ENCODE measurements around the gene AKT3.

The AKT3 gene

GRCh38 chr1:243508943-243509342 lies 341.1 kb downstream of the AKT3 start:
- DNase-seq (ENCODE audit: low read depth, low spot score), result no peak

DNA sequence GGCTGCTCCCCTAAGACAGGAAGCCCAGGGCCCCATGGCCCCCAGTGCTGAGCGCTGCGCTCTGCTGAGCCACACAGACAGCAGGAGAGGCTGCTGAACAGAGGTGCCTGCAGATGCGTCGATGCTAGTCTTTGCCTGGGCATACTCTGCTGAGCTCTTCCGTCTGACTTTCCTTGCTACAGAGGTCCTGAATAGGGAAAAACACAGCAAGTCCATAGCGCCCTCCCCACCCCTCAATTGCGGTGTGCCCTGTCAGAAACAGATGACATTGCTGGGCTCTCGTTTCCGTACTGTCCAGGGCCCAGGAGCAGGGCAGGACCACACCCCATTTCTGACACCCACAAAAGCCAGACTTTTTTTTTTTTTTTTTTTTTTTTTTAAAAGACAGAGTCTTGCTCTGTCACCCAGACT lies 341.7 kb downstream of the AKT3 start:
- no peak for DNase-seq (ENCODE audit: low read depth, low spot score)

DNA sequence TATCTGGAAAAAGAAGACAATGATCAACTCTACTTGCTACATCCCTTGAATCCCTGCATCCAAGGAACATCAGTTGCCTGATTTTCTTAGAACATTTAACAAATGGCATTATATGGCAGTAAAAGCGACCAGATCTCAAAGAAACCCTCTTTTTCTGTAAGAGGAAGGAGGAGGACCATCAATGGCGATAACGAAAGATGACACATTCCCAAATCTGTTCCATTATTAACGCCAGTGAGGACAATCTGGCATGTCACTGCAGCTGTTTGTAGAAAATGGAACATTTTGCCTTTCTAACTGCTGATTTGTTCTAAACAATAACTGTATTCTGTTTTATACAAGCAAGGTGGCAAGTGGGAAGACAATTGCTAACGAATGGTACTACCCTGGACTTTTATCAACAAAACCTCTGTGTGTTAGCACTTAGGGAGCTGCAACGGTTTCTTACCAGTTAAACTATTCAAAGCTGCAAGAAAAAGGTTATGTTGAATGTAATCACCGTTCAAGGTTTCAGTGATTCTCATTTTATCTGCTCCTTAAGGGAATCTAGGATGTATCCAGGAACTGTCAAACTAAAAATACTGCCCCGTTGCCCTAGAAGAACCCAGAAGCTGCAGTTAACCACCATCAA lies 342.3 kb downstream of the AKT3 start:
- no peak for DNase-seq (ENCODE audit: low read depth, low spot score)

DNA sequence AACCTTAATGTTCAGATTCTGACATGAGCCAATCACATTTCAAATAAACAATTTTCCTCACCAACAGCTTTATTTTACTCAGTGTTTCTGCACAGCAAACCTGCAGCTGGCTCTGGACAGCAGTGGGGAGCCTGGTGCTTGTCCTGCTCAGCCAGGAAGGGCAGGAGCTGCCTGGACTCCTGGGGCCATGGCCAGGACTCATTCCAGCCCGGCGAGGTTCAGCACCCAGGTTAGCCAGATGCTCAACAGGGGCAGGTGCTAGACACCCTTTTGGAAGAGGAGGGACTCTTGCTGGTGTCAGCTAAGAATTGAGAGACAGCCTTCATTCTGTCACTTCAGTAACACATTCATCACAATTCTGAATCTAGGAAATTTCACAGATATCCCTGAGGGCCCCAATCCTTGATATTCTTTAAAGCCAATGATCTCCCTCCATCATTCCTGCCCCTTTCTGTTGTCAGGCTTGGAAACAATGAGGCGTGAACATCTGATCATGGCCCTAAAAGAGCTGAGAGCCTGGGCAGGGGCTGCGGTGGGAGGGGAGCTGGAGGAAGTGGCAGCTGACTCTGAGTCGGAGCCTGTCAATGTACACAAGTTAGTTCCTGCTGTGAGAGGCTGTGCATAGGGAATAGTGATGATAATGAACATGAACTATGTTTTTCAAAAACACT lies 342.9 kb downstream of the AKT3 start:
- DNase-seq (ENCODE audit: low read depth, low spot score), result no peak

GRCh38 chr1:243505986-243506689 lies 343.9 kb downstream of the AKT3 start:
- DNase-seq (ENCODE audit: low read depth, low spot score), result no peak

GRCh38 chr1:243503155-243503554 lies 346.9 kb downstream of the AKT3 start:
- DNase-seq (ENCODE audit: low read depth, low spot score), result no peak

GRCh38 chr1:243501002-243501401 lies 349.0 kb downstream of the AKT3 start:
- no peak for DNase-seq (ENCODE audit: low read depth, low spot score)

DNA sequence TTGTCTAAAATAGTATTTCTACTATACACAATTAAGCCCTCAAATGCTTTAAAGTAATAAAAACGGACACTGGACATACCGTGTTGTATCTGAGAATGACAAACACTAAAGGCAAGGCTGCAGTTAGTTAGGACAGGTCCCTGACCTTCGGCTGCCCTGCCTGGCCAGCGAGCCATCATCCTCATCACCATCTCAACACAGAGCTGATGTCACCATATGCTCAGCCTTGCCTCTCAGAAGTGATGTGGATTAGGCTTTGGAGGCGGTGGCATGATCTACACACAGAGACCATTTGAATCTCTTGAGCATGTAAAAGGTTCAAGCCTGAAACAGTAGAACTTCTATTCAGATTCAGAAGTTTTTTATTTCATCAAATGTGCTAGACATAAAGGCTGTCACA lies 349.5 kb downstream of the AKT3 start:
- no peak for DNase-seq (ENCODE audit: low read depth, low spot score)

- DNase-seq (ENCODE audit: low read depth, low spot score), result no peak
These were observed 350.3 kb downstream of the AKT3 start for GRCh38 chr1:243499711-243500110.

- DNase-seq (ENCODE audit: low read depth, low spot score), result no peak
These were observed 350.8 kb downstream of the AKT3 start for GRCh38 chr1:243499248-243499647.

DNA sequence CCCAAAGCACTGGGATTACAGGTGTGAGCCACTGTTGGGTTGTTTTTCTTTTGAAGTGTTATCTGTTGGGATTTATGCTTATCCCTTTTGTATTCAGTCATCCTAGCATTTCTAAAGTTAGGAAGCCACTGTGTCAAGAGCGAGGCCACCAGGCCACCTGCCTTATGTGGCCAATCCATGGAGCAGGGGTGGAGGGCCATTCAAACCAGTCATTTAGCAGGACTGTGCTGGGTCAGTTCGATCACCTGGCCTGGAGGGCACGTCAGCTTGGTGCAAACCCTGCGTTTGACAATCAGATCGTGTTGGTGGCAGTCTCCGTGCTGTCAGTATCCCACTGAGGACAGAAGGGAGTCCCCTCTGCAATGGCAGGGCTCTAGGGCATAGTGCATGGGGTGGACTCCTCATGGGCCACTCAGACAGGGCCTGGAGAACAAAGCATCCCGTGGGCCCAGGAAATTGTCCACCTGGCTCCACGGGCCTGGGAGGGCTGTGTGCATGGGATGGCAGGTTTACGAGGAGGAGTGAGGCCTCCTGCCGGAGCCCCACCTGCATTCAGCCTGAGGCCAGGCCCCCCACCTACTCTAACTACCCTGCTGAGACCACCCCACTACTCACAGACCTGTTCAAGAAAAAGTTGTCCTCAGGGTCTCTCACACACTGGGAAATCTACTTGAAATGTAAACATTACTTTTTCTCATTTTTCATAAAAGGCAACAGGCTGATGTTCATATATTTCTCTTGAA lies 351.9 kb downstream of the AKT3 start:
- no peak for DNase-seq (ENCODE audit: low read depth, low spot score)

GRCh38 chr1:243496806-243497205 lies 353.2 kb downstream of the AKT3 start:
- no peak for DNase-seq (ENCODE audit: low read depth, low spot score)

- DNase-seq (ENCODE audit: low read depth, low spot score), result no peak
These were observed 353.8 kb downstream of the AKT3 start for GRCh38 chr1:243496187-243496646.

- no peak for DNase-seq (ENCODE audit: low read depth, low spot score)
These were observed 354.4 kb downstream of the AKT3 start for GRCh38 chr1:243495442-243496186.

GRCh38 chr1:243494741-243495431 lies 355.2 kb downstream of the AKT3 start:
- no peak for DNase-seq (ENCODE audit: low read depth, low spot score)

- DNase-seq (ENCODE audit: low read depth, low spot score), result no peak
These were observed 356.6 kb downstream of the AKT3 start for GRCh38 chr1:243493156-243494129.

DNA sequence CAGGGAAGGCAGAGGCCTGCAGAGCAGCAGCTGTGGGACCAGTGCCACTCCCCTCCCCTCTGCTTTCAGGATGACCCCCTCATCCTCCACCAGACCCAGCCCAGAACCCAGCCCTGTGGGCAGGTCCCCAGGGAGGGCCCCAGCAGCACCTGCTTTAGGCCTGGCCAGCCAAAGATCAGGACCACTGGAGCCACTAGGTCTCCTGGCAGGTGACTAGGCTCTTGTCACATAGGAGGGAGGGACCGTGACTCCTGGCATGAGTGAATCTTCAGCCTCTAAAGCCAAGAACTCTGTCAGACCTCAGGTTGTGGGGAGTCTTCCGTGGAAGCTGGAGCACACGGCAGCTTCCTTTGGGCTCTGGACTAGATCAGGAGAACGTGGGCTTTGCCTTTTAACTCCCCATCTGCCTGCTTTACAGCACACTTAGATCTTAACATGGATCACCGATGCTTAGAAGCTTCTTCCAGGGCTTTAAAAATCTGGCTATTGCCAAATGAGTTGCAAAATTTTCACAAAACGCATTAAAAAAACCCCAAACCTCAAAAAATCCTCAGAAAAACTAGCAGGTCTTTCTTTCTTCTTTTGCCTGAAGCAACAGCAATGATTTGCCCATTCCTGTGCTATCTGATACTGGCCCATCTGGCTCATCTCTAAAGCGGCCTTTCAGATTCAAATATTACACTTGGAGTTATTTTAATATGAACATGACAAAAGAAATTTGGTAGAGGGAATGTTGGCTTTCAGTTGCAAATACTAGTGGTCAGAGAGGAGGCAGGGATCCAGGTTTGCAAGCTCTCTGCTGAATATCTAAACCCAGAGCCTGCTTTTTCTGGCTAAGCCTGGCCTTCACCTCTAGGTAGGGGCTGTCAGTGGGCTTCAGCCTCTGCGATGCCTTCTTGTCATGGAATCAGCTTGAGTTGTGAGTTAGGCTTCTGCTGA lies 359.0 kb downstream of the AKT3 start:
- no peak for DNase-seq (ENCODE audit: low read depth, low spot score)
